Endodermal cell (in vitro differentiated cells): ENCODE data around the gene OSBPL3. TPM values are rescaled to one million over a fixed set of nuclear protein-coding genes. Genes with fewer than 3 reads are reported as not detected.

ENCODE experiments used
- DNase-seq: peaks from one replicate; pipeline ENCODE4 v3.0.0-alpha.2; 2017
- H3K27ac ChIP-seq: 2 replicates; pipeline ENCODE4 v1.5.1; 2013; ENCODE audit warnings: mild to moderate bottlenecking, low read depth, low read length, moderate library complexity
- H3K27me3 ChIP-seq: 2 replicates; pipeline ENCODE4 v1.6.1; 2013; ENCODE audit warnings: mild to moderate bottlenecking, low read length, moderate library complexity; ENCODE audit not compliant: insufficient read depth, control insufficient read depth, poor library complexity, severe bottlenecking
- H3K36me3 ChIP-seq: 2 replicates; pipeline ENCODE4 v1.7.0; 2013; ENCODE audit warnings: mild to moderate bottlenecking, low read length, moderate library complexity; ENCODE audit not compliant: control insufficient read depth, insufficient read depth
- H3K4me1 ChIP-seq: one replicate; pipeline ENCODE4 v1.7.0; 2013; ENCODE audit warnings: low read length; ENCODE audit not compliant: control insufficient read depth, insufficient read depth
- H3K4me3 ChIP-seq: 2 replicates; pipeline ENCODE4 v1.5.1; 2013; ENCODE audit warnings: mild to moderate bottlenecking, low read length, moderate library complexity
- H3K9ac ChIP-seq: 2 replicates; pipeline ENCODE4 v1.6.1; 2013; ENCODE audit warnings: mild to moderate bottlenecking, low read length, moderate library complexity; ENCODE audit not compliant: poor library complexity, severe bottlenecking; ENCODE audit errors: extremely low read depth
- H3K9me3 ChIP-seq: 2 replicates; pipeline ENCODE4 v1.6.1; 2013; ENCODE audit warnings: mild to moderate bottlenecking, low read length, moderate library complexity; ENCODE audit not compliant: control insufficient read depth
- H3K27ac Mint-ChIP-seq: 2 replicates; pipeline ENCODE4 v1.8.0; 2020; ENCODE audit warnings: mixed read lengths
- H3K27me3 Mint-ChIP-seq: 2 replicates; pipeline ENCODE4 v1.8.0; 2021; ENCODE audit warnings: mild to moderate bottlenecking, mixed read lengths; ENCODE audit not compliant: insufficient read depth
- H3K36me3 Mint-ChIP-seq: 2 replicates; pipeline ENCODE4 v1.8.0; 2020; ENCODE audit warnings: low read depth, mixed read lengths
- H3K4me1 Mint-ChIP-seq: 2 replicates; pipeline ENCODE4 v1.8.0; 2020; ENCODE audit warnings: mixed read lengths
- H3K4me3 Mint-ChIP-seq: 2 replicates; pipeline ENCODE4 v1.8.0; 2020; ENCODE audit warnings: mild to moderate bottlenecking, moderate library complexity, mixed read lengths
- H3K9me3 Mint-ChIP-seq: 2 replicates; pipeline ENCODE4 v1.8.0; 2020; ENCODE audit warnings: mild to moderate bottlenecking, mixed read lengths
- CTCF ChIP-seq: fragments of 200-600 bp; sonication (generic); conservative IDR thresholded peaks from 2 replicates; pipeline ENCODE4 v1.5.0; 2021; ENCODE audit warnings: antibody characterized with exemption, mild to moderate bottlenecking
- WGBS, 2 experiments: methylation state at CpG; one replicate each; pipeline versions ENCODE4 v1.1.5 to v1.1.7; 2013; ENCODE audit warnings: missing lambda C conversion rate in 2 of 2, mixed read lengths in 1 of 2; ENCODE audit not compliant: insufficient coverage in 1 of 2, insufficient read length in 1 of 2; 5-methylcytosine and 5-hydroxymethylcytosine counted together
- total RNA-seq, 2 donors: library from RNA; stranded (reverse); fragmentation: NEBNext Ultra II Directional in 1 of 2; extraction: Animal tissue kit (Norgen Biotek cat#: 25700) in 1 of 2; gene quantifications; 2 replicates in 1 of 2; 3 replicates in 1 of 2; pipeline ENCODE4 v1.2.1, GENCODE V29; 2021

The OSBPL3 gene
- total RNA-seq, 2 donors from 2014 or later: 9.8 to 11.3 TPM

DNA sequence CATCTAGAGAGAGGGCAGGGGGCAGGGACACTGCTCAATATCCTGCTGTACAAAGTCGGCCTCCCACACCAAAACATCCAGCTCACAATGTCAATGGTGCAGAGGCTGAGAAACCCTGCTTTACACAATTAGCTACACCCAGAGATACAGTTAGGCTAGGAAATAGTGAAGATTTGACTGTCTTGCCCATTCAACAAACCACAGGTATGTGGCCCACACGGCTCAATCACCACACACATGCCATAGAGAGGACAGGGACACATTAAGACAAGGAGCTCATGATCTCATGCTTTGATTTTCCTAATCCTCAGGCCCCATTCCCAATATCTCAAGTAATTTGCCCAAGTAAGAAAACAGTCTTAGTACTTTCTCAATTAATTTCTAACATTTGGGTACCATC is 110.4 kb downstream of the OSBPL3 start:
- peaks cover 12% of the 10 kb centered on the region for H3K4me1 Mint-ChIP-seq
- Histone ChIP-seq H3K27ac (no peak overlapping the region), H3K4me3 (no peak overlapping the region), H3K9me3 (no peaks in the 10 kb centered on the region), H3K27me3 (no peaks in the 10 kb centered on the region), H3K9ac (no peak overlapping the region), H3K36me3 (no peaks in the 10 kb centered on the region), H3K4me1 (peaks cover 5% of the 10 kb centered on the region)
- H3K36me3 Mint-ChIP-seq: peaks cover 11% of the 10 kb centered on the region
- no peak overlapping the region for H3K4me3 Mint-ChIP-seq
- H3K9me3 Mint-ChIP-seq: no peaks in the 10 kb centered on the region
- no peak for TF ChIP-seq CTCF
- 94 to 100% methylated on average over 1 to 2 of the region's 2 CpGs for WGBS, 2 experiments
- H3K27ac Mint-ChIP-seq: no peak overlapping the region
- DNase-seq: no peak
- H3K27me3 Mint-ChIP-seq: no peaks in the 10 kb centered on the region

DNA sequence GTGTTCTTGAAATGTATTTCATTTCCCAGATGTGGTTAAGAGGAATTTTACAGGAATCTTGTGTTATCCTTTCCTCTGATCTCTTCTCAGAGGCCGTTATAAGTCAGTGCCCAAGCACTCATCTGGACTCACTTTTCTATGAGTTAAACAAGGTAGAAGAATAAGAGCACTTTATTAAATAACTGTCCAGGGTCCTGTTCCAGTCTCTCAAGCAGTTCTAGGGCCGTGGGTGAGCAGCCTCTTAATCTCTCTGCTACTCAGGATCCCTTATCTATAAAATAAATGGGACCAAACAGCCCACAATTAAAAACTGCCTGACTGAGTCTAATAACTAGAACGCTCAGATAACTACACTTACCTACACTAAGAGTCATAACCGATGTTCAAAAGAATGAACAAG is 111.2 kb downstream of the OSBPL3 start:
- no peak for DNase-seq
- Mint-ChIP-seq H3K4me1 (peaks cover 5% of the 10 kb centered on the region), H3K27ac (no peak overlapping the region), H3K27me3 (no peaks in the 10 kb centered on the region), H3K9me3 (no peaks in the 10 kb centered on the region), H3K4me3 (no peak overlapping the region), H3K36me3 (peaks cover 11% of the 10 kb centered on the region)
- Histone ChIP-seq H3K27ac (no peak overlapping the region), H3K4me3 (no peak overlapping the region), H3K4me1 (peaks cover 5% of the 10 kb centered on the region), H3K9ac (no peak overlapping the region), H3K27me3 (no peaks in the 10 kb centered on the region), H3K36me3 (no peaks in the 10 kb centered on the region), H3K9me3 (no peaks in the 10 kb centered on the region)
- no peak for TF ChIP-seq CTCF
- 69% methylated on average over 2 to 4 of the region's 4 CpGs for WGBS, 2 experiments

- Histone ChIP-seq H3K4me3 (no peak overlapping the region), H3K36me3 (no peaks in the 10 kb centered on the region), H3K9me3 (no peaks in the 10 kb centered on the region), H3K9ac (no peak overlapping the region), H3K4me1 (no peaks in the 10 kb centered on the region), H3K27me3 (no peaks in the 10 kb centered on the region), H3K27ac (no peak overlapping the region)
- DNase-seq: no peak
- Mint-ChIP-seq H3K27ac (no peak overlapping the region), H3K4me1 (no peaks in the 10 kb centered on the region), H3K36me3 (peaks cover 17% of the 10 kb centered on the region), H3K4me3 (no peak overlapping the region), H3K9me3 (no peaks in the 10 kb centered on the region), H3K27me3 (no peaks in the 10 kb centered on the region)
- no peak for TF ChIP-seq CTCF
- WGBS, 2 experiments: 80 to 92% methylated on average over 9 to 12 of the region's 12 CpGs
Observed at GRCh38 chr7:24866004-24866615, 113.9 kb downstream of the OSBPL3 start.
